Measurements from ENCODE around the gene SEC23IP.

- TF ChIP-seq POLR2A (IDR thresholded peaks at IDR 0.05; ENCODE audit: low read length) (no peak), GATA1 (IDR thresholded peaks at IDR 0.05; ENCODE audit: low read depth, low read length) (no peak)
These were observed 89.3 kb downstream of the SEC23IP start for GRCh38 chr10:119981826-119982225.
